Measurements from ENCODE around the gene CHD6.

- TF ChIP-seq, protein P1, sequence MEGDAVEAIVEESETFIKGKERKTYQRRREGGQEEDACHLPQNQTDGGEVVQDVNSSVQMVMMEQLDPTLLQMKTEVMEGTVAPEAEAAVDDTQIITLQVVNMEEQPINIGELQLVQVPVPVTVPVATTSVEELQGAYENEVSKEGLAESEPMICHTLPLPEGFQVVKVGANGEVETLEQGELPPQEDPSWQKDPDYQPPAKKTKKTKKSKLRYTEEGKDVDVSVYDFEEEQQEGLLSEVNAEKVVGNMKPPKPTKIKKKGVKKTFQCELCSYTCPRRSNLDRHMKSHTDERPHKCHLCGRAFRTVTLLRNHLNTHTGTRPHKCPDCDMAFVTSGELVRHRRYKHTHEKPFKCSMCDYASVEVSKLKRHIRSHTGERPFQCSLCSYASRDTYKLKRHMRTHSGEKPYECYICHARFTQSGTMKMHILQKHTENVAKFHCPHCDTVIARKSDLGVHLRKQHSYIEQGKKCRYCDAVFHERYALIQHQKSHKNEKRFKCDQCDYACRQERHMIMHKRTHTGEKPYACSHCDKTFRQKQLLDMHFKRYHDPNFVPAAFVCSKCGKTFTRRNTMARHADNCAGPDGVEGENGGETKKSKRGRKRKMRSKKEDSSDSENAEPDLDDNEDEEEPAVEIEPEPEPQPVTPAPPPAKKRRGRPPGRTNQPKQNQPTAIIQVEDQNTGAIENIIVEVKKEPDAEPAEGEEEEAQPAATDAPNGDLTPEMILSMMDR (conservative IDR thresholded peaks at IDR 0.05 in 1 of 2, IDR thresholded peaks at IDR 0.05 in 1 of 2; ENCODE audit: extremely low read depth in 1 of 2, insufficient read depth in 1 of 2, low read depth in 1 of 2, low read length in 2 of 2): no peak
- no peak for TF ChIP-seq EZH2 (IDR thresholded peaks at IDR 0.05; ENCODE audit: borderline replicate concordance, low read length)
Observed at GRCh38 chr20:41657655-41658054, 39.5 kb upstream of the CHD6 start.

Measured in mammary epithelial cell (primary cell).